GM12864 (cell line): ENCODE data around the gene MCEE.
"Not testable (repeated sequence)": the region's sequence is repeated elsewhere in the genome, so short reads cannot be mapped to it uniquely, and the experiment has no call there.

ENCODE experiments used
- DNase-seq: peaks from one replicate; pipeline ENCODE4 v3.0.0-alpha.2; 2011; ENCODE audit warnings: low read depth
- H3K4me3 ChIP-seq: 2 replicates; pipeline ENCODE4 v1.5.1; 2011; ENCODE audit warnings: mild to moderate bottlenecking, low read depth, low read length, control low read depth
- CTCF ChIP-seq: IDR thresholded peaks from 2 replicates; pipeline ENCODE4 v1.5.1; 2011; ENCODE audit warnings: low read depth, mild to moderate bottlenecking, moderate library complexity, low read length, control low read depth, inconsistent platforms; ENCODE audit errors: missing control alignments

The MCEE gene

GRCh38 chr2:71130152-71130904 lies at the start of gene MCEE, which contains the start of gene MPHOSPH10:
Gene MCEE (minus strand): TSS chr2:71130229. CDS start chr2:71130219, 10 bp downstream.
Gene MPHOSPH10 (plus strand): TSS chr2:71130634. CDS start chr2:71130666, 32 bp downstream.
- no peak for TF ChIP-seq CTCF
- peak within 1 kb of the TSS; percentile 76 for H3K4me3 ChIP-seq
- DNase-seq = peak; percentile 83

GRCh38 chr2:71178836-71179235 lies 48.8 kb upstream of the MCEE start:
- DNase-seq, H3K4me3 ChIP-seq: not testable (repeated sequence)

GRCh38 chr2:71174207-71174606 lies 44.2 kb upstream of the MCEE start:
- no peak for DNase-seq
- TF ChIP-seq CTCF = no peak
- no peak overlapping the region for H3K4me3 ChIP-seq

GRCh38 chr2:71173096-71173495 lies 43.1 kb upstream of the MCEE start:
- no peak for TF ChIP-seq CTCF
- DNase-seq = no peak
- no peak overlapping the region for H3K4me3 ChIP-seq

- TF ChIP-seq CTCF = no peak
- DNase-seq = no peak
Observed at GRCh38 chr2:71166812-71167211, 36.8 kb upstream of the MCEE start.

GRCh38 chr2:71157124-71157793 lies 27.2 kb upstream of the MCEE start:
- no peak overlapping the region for H3K4me3 ChIP-seq
- TF ChIP-seq CTCF = peak; percentile 87
- no peak for DNase-seq

More at GRCh38 chr2:71166812-71167211, 36.8 kb upstream of the MCEE start:
- no peak overlapping the region for H3K4me3 ChIP-seq

GRCh38 chr2:71156573-71156972 lies 26.5 kb upstream of the MCEE start:
- TF ChIP-seq CTCF = peak; percentile 3
- no peak overlapping the region for H3K4me3 ChIP-seq
- DNase-seq = no peak
